ENCODE measurements around the gene CYP46A1.

The CYP46A1 gene

DNA sequence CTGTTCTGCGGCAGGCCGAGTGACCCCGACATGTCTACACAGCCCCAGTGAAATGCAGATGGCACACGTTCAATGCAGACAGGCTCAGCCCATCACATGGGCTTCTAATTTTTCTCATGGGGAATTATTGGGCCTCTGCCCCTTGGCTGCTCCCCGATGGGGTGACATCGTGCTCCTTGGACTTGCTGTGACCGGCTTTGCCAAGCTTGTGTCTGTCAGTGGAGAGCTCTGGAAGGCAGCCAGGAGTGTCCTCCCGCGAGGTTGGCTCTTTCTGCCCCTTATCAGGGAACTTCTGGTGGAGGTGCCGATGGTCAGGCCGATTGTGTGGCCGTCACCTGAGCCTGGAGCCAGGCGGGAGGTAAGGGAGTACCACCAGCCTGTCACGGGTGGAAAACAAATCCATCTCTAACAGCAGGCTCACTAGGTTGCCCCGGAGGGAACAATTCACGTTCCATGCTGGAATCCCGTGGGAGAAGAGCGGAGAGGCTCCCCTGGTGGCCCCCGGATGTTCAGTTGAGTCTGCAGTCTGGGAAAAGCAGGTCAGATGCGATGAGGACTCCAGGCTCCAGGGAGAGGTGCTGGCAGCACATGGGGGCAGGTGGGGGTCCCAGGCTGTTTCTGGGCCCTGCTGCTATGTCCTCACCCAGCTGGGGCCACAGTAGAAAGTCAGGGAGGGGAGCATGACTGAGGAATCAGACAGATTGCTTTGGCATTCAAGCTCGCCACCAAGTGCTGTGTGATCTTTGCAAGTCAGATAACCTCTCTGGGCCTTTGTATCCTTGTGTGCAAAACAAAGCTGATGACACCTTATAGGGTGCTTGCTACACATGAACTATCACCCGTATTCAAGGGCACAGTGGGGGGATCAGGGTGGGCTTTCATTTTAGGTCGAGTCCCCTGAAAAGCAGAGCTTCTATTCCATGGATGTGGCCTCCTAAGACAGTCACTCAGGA is 65.9 kb downstream of the CYP46A1 start:
- no peaks in the 10 kb centered on the region for H3K9me3 Mint-ChIP-seq
- H3K27ac Mint-ChIP-seq = no peak overlapping the region
- H3K36me3 Mint-ChIP-seq (ENCODE audit: low read depth) = no peaks in the 10 kb centered on the region
- peaks cover 27% of the 10 kb centered on the region for H3K27me3 Mint-ChIP-seq (ENCODE audit: low read depth)
- no peak overlapping the region for H3K4me3 Mint-ChIP-seq
- peaks cover 4% of the 10 kb centered on the region for H3K4me1 Mint-ChIP-seq (ENCODE audit: low read depth)

DNA sequence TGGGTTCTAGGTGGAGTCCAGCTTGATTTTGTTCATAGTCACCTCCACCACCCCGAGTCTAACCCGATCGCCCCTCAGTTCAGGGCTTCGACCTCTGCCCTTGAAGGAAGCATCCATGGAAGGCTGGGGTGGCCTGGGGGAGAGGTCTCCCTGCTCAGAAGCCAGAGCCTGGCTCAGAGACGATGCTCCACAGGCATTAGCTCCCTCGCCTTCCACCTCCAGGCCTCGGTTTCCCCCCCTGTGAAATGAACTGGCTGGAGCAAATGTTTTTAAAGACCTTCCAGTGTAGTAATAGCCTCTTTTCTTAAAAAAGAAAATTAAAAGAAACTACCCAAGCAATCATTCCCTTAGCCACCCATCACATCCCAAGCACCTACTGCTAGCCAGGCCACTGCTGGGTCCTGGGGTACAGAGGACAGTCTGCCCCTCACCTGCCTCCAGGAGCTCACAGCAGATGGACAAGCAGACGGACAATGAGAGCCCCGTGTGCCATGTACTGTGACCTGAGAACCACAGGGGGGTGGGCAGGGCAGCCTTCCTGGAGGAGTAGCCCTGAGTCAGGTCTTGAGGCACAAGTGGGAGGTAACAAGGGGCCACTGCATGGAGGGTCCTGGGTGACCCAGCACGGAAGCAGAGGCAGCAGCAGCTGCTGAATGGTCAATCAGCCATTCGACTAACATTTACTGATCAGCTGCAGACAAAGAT is 66.8 kb downstream of the CYP46A1 start:
- Mint-ChIP-seq H3K9me3 (no peaks in the 10 kb centered on the region), H3K27me3 (ENCODE audit: low read depth) (peaks cover 27% of the 10 kb centered on the region), H3K27ac (no peak overlapping the region), H3K4me1 (ENCODE audit: low read depth) (peaks cover 4% of the 10 kb centered on the region), H3K36me3 (ENCODE audit: low read depth) (no peaks in the 10 kb centered on the region), H3K4me3 (no peak overlapping the region)

DNA sequence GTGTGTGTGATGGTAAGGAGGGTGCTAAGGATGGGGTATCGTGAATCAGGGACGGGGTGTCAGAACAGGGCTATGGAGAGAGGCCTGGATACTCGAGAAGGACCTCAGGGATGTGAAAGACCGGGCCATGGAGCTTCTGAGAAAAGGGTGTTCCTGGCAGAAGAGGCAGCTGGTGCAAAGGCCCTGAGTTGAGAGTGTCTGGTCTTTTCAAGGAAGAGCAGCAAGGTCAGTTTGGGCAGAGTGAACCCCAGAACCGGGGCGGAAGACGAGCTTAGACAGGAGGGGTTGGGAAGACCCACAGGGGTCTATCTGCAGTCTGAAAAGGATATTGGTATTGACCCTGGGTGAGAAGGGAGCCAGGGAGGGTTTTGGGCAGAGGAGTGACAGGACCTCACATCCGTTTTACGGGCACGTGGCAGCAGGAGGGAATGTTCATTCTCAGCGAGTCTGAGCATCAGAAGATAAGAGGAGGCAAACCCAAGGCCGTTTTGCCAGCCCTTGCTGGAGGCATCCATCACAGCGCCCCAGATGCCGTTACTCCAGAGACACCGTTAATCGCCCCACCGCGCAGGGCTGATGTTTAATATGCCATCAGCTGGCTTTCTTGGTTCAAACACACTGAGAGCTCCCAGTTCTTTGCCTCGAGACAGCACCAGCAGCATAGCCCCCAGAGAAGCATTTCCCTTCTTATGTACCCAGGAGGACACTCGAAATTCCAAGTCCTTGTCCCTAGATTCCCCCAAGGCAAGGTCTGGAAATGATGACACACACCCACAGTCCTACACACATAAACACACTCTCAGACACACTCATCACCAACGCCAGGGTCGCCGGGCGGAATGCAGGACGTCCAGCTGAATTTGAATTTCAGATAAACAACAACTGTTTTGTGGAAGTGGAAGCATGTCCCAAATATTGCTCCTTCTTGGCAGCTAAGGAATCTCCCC is 67.7 kb downstream of the CYP46A1 start:
- Mint-ChIP-seq H3K27me3 (ENCODE audit: low read depth) (peaks cover 27% of the 10 kb centered on the region), H3K27ac (no peak overlapping the region), H3K36me3 (ENCODE audit: low read depth) (no peaks in the 10 kb centered on the region), H3K4me1 (ENCODE audit: low read depth) (peaks cover 1% of the 10 kb centered on the region), H3K9me3 (no peaks in the 10 kb centered on the region), H3K4me3 (no peak overlapping the region)

DNA sequence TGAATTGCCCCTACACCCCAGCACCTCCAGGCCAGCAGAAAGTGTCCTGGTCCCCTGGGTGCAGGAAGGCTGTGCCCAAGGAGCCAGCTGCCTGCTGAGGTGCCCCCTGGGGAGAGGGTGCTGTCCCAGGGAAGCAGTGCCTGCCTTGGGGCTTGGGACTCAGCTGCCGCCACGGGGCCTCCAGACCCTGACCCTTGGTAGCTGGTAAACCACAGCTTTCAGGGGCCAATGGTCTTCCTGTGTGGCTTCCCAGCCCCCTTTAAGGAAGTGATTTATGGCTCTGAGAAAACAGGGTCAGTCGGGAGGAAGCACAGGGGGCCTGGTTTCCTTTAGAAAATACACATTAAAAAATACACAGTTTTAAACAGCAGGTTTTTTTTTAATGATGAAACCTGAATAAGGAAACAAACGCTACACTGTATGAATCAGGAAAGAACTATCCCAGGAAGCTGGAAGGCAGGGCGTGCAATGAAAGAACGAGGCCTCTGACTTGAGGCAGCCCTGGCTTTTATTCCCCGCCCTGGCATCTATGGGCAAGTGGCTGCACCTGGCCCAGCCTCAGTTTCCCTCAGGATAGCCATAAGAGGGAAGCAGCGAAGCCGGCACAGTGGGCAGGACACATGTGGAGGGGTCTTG is 68.5 kb downstream of the CYP46A1 start:
- no peaks in the 10 kb centered on the region for H3K9me3 Mint-ChIP-seq
- no peak overlapping the region for H3K4me3 Mint-ChIP-seq
- H3K4me1 Mint-ChIP-seq (ENCODE audit: low read depth) = no peaks in the 10 kb centered on the region
- H3K36me3 Mint-ChIP-seq (ENCODE audit: low read depth) = no peaks in the 10 kb centered on the region
- peaks cover 27% of the 10 kb centered on the region for H3K27me3 Mint-ChIP-seq (ENCODE audit: low read depth)
- H3K27ac Mint-ChIP-seq = no peak overlapping the region

DNA sequence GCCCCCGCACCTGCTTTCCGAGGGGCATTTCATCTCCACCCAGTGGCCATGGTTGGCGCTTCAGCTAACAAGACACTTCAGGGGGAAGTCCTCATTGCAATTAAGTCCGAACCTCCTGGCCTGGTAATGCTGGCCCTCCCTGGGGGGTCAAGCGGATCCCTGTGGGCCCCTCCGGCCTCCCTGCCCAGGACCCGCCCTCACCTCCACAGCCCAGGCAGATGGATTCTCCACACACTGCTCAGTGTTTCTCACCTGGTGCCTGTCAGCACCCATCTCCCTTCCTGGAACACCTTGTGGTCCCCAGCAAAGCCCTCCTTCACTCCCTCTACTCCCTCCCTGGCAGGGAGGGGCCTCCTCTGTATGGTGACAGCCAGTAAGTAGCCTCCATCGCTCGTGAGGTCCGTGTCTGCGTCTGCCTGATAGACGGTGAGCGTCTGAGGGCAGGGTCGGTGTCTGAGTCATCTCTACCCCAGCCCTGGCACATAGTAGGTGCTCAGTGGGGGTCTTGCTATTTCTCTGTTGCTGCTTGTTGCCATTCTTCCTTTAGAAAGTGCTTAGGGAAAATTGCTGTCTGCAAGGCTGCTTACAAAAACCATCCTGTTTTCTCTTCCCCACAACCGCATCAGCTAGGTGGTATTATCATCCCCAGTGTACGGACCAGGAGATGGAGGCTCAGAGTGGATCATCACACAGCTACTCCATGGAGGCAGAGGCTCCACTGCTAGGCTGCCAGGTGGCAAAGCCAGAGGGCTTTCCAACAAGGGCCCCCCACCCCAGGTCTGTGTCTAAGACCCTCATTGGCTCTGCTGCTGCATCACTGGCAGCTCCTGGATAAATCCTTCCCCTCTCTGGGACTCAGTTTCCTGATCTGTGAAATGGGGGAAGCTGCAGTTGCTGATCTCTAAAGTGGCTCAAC is 69.4 kb downstream of the CYP46A1 start:
- peaks cover 27% of the 10 kb centered on the region for H3K27me3 Mint-ChIP-seq (ENCODE audit: low read depth)
- H3K9me3 Mint-ChIP-seq = no peaks in the 10 kb centered on the region
- H3K27ac Mint-ChIP-seq = no peak overlapping the region
- no peaks in the 10 kb centered on the region for H3K36me3 Mint-ChIP-seq (ENCODE audit: low read depth)
- H3K4me1 Mint-ChIP-seq (ENCODE audit: low read depth) = no peaks in the 10 kb centered on the region
- H3K4me3 Mint-ChIP-seq = no peak overlapping the region

DNA sequence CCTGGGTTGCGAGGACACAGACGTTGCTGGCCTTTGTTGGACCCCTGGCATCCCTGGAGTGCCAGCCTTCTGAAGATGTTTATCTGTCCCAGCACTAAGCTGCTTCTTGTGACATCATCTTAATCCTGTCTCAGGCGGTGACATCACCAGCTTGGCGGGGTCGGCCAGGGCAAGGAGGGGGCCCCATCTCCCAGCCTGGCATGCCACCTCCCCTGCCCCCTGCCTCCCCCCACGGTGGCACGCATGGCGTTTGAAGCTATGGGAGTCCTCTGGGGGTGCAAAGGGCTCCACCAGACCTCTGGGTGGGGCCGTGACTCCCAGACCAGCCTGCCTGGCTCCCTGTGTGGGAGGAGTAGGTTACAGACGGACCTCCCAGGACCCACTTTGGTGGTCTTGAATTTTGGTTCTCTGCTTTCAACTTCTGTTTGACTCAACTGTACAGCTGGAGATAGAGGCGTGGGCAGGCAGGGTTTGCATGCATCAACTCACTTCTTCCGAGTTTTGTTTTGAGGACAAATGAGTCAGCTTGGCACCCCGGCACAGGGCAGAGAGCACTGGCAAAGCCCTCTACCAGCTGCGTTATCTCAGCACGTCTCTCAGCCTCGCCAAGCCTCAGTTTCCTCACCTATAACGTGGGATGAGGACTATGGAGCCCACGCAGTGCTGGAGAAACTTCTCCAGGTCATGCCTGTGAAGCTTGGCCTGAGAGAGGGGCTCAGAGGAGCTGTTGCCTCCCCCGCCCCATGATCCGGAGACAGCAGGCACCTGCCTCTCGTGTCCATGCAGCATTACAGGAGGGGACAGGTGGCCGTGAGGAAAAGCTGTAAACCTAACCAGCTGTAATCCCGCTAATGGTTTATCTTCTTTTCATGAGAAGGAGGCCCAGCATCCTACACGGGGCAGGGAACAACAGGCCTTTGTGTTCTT is 70.3 kb downstream of the CYP46A1 start:
- peaks cover 24% of the 10 kb centered on the region for H3K27me3 Mint-ChIP-seq (ENCODE audit: low read depth)
- H3K27ac Mint-ChIP-seq = no peak overlapping the region
- H3K4me3 Mint-ChIP-seq = no peak overlapping the region

DNA sequence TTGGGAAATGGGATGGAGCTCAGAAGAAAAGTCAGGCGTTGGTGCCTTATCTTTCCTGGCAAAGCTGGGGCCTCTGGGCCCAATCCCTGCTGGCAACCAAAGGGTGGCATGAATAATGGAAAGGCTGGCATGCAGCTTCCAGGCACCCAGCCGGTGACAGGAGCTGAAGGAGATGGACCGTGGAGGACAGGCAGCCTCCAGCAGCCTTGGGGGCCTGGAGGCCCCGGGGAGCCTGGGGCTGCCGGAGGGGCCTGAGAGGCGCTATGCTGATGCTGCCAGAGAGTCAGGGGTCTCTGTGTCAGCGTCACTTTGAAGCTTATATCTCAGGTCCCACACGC is 70.9 kb downstream of the CYP46A1 start:
- H3K9me3 Mint-ChIP-seq = no peaks in the 10 kb centered on the region
- H3K27me3 Mint-ChIP-seq (ENCODE audit: low read depth) = peaks cover 24% of the 10 kb centered on the region
- H3K27ac Mint-ChIP-seq = no peak overlapping the region
- no peaks in the 10 kb centered on the region for H3K36me3 Mint-ChIP-seq (ENCODE audit: low read depth)
- H3K4me3 Mint-ChIP-seq = no peak overlapping the region
- H3K4me1 Mint-ChIP-seq (ENCODE audit: low read depth) = no peaks in the 10 kb centered on the region

More for the DNA sequence above, 70.3 kb downstream of the CYP46A1 start:
- H3K4me1 Mint-ChIP-seq (ENCODE audit: low read depth) = no peaks in the 10 kb centered on the region
- no peaks in the 10 kb centered on the region for H3K9me3 Mint-ChIP-seq
- H3K36me3 Mint-ChIP-seq (ENCODE audit: low read depth) = no peaks in the 10 kb centered on the region

DNA sequence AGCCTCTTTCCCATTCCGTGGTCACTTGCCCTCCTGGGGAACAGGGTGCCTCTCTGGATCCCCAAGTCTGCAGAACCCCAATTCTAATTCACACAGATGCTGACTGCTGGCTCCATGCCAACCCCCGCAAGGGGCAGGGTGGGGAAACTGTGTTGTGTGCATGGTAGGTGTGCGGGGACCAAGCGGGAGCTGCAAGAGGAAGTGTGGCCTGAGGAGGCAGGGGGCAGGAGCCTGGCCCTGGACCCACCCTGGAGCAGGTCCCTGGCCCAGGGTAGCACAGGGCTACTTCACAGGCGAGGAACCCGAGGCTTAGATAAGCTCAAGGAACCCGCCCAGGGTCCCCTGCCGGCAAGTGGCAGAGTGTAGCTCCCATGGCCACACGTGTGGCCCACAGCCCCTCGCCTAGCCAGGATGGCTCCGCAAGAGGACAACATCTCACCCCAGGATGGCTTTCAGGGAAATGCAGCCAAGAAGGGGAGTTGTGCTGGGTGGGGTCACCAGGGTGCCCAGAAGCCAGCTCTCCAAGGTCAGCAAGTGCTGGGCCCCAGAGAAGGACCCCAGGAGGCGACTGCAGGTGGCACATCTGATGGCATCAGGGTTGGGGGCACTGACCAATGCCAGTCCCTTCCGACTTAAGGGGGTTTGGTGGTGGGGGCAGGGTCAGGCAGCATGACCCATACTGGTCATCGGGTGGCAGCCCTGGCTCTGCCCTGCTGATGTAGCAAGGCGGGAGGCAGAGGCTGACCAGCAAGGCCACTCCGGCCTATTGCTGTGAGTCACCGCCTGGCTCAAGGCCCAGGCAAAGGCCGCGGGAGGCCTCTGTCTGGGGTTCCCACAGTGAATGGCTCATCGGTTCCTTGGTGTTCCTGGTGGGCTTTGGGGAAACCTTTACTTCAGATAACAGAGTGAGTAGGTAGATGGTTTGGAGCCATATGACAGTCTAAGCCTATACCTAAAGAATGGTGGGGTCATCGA is 71.8 kb downstream of the CYP46A1 start:
- H3K36me3 Mint-ChIP-seq (ENCODE audit: low read depth) = no peaks in the 10 kb centered on the region
- H3K27ac Mint-ChIP-seq = no peak overlapping the region
- no peaks in the 10 kb centered on the region for H3K9me3 Mint-ChIP-seq
- H3K27me3 Mint-ChIP-seq (ENCODE audit: low read depth) = peaks cover 24% of the 10 kb centered on the region
- no peak overlapping the region for H3K4me3 Mint-ChIP-seq
- no peaks in the 10 kb centered on the region for H3K4me1 Mint-ChIP-seq (ENCODE audit: low read depth)

DNA sequence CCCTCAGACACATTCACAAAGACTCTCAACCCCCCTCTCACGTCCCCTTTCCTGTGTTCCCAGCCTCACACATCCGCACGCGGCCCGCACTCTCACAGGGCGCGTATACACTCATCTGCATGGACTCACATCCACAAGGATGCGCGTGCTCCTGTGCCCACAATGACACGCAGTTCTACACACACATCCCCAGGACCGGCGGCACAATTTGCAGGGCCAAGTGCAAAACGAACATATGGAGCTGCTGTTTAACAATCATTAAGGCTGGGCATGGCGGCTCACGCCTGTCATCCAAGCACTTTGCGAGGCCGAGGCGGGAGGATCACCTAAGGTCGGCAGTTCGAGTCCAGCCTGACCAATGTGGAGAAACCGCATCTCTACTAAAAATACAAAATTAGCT is 72.7 kb downstream of the CYP46A1 start:
- Mint-ChIP-seq H3K36me3 (ENCODE audit: low read depth) (no peaks in the 10 kb centered on the region), H3K4me3 (no peak overlapping the region), H3K27ac (no peak overlapping the region), H3K27me3 (ENCODE audit: low read depth) (peaks cover 17% of the 10 kb centered on the region), H3K9me3 (no peaks in the 10 kb centered on the region), H3K4me1 (ENCODE audit: low read depth) (no peaks in the 10 kb centered on the region)

DNA sequence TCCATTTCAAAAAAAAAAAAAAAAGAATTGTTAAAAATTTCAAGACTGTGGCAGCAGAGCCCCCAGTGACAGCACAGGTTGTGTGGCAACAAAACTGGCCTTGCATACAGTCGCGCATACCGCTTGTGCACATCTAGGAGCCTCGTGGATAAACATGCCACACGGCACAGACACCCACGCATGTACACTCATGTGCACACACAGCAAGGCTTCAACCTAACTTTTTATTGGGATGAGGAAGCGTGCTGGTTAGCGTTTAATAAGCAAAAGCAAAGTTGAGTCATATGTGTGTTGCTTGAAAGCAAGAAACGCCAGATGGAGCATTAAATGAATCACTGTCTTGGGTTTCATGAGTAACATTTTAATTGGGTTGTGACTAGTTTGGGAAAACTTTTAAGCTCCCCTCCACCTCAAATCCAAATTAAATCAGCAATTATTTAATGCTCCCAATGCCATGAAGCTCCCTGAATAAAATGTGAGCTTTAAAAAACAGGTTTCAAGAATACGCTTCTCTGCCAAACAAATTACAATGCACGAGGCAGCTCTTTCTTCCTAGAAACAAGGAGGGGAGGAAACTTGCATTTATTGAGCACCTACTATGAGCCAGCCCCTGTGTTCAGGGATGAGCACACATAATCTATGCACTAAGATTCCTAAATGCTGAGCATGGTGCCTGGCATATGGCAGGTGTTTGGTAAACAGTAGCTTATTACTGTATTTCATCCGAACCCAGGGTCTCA is 73.4 kb downstream of the CYP46A1 start:
- H3K4me1 Mint-ChIP-seq (ENCODE audit: low read depth) = no peaks in the 10 kb centered on the region
- no peak overlapping the region for H3K27ac Mint-ChIP-seq
- H3K4me3 Mint-ChIP-seq = no peak overlapping the region
- H3K9me3 Mint-ChIP-seq = no peaks in the 10 kb centered on the region
- no peaks in the 10 kb centered on the region for H3K36me3 Mint-ChIP-seq (ENCODE audit: low read depth)
- H3K27me3 Mint-ChIP-seq (ENCODE audit: low read depth) = peaks cover 11% of the 10 kb centered on the region

DNA sequence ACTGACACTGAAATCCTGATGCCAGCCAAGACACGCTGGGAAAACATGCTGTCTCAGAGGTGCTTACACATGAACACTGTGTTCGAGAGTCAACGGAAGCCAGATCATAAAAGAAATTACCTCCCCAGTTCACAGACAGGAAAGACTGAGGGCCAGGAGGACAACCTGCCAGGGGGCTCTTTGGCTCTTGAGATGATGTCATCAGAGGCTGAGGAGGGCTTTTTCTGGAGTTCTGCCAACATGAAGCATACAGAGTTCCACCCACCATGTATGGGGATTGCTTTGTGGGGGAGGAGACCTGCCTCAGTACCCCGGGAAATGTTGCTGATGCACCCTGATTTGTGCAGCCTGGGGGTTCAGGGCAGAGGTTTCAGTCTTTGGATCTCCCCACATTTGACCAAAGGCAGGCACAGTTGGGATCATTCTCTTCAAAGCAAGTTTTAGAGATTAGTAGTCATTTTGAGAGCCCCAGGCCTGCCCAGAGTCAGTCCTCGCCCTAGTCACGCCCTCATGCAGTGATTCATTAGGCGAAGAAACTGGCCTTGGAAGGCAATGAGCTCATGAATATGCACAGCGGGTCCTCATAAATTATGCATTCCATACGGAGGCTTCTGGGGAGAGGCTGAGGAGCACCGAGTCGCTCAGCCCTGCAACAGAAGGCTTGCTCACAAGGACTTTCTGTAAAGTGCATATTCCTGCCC is 74.2 kb downstream of the CYP46A1 start:
- Mint-ChIP-seq H3K9me3 (no peaks in the 10 kb centered on the region), H3K4me1 (ENCODE audit: low read depth) (no peaks in the 10 kb centered on the region), H3K27ac (no peak overlapping the region), H3K4me3 (no peak overlapping the region), H3K27me3 (ENCODE audit: low read depth) (peaks cover 10% of the 10 kb centered on the region), H3K36me3 (ENCODE audit: low read depth) (no peaks in the 10 kb centered on the region)

Measured in T-helper 1 cell treated with Interleukin-12 subunit alpha and Interleukin-12 subunit beta and Interleukin-4 antibody, amounts not matched to agents 30 μg/mL and 1 μg/mL, for 36 hours (primary cell).